HG03095 (cell line): Measurements from ENCODE around the gene PDZD11.
"Not testable (repeated sequence)": the region's sequence is repeated elsewhere in the genome, so short reads cannot be mapped to it uniquely, and the experiment has no call there.

Experiments used
- ATAC-seq: cut with Tn5 transposase; IDR thresholded peaks from one replicate; pipeline ENCODE4 v1.9.1; 2021; ENCODE audit warnings: moderate library complexity; ENCODE audit not compliant: unreplicated experiment

Gene PDZD11

DNA sequence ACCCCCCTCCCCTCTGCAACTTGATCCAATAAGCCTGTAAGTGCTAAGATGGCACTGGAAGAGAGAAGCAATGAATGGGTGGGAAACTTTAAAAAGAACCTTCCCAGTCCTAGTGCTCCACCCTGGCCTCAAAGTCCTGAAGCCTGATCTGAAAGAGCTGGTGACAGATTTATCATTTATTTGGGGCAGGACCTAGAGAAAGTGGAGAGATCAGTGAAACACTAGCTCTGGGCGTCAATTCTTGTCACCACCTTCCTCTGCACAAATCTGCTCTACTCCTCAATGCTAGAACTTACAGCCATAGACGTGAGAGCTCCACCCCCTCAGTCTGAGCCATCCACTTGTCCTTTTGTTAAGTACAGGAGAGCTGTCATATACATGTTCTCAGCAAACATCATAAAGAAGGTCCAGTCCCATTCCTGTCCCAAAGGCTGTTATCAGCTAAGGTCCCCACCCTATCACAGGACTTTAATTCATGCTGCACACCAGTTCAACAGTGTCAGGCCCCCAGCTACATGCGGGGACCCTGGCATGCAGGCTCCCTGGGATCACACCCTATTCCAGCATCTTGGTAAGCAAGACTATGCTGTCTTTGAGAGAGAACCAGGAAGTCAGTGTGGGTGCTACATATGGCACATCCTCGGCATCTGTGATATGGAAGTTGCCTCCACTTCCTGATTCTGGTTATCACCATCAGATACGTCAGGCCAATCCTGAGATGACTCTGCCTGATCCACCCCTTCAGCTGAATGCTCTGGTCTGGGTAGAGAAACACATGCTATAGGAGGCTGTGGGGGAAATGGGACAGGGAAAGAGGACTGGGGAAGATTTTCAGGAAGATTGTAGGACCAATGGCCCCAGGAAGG is 32.1 kb downstream of the PDZD11 start:
- ATAC-seq, result no peak

DNA sequence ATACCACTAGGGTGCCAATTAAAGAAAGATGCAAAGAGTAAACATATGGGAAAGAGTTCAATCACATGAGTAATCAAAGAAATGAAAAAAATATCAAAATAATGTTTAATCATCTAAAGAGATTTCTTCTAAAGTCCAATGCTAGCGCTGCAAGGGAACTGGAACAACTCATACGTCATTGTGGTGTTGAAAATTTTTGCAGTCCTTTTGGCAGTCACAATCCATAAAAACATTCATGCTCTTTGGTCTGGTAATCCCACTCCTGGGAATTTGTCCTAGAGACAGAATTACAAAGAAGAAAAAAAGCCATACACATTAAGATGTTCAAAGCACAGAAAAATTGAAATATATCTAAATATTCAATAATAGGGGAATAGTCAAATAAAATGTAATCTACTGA is 34.3 kb downstream of the PDZD11 start:
- ATAC-seq, result no peak

DNA sequence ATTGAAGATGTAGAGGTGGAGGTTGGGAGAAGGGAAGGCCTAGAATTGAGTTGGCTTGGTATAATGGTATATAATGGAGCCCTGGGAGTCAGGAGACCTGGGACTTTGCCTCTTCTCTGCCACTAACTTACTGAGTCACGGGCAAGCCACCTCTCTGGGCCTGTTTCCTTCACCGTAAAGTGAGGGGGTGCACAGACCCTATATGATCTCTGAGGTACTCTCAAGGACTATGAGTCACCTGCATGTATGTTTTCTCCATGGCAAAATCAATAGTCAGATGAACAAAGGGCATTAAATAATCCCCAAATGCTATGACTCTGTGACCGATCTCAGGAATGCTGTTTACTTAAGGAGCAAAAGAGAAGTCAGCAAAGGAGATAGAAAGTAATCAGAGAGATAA is 34.8 kb downstream of the PDZD11 start:
- ATAC-seq, result no peak

DNA sequence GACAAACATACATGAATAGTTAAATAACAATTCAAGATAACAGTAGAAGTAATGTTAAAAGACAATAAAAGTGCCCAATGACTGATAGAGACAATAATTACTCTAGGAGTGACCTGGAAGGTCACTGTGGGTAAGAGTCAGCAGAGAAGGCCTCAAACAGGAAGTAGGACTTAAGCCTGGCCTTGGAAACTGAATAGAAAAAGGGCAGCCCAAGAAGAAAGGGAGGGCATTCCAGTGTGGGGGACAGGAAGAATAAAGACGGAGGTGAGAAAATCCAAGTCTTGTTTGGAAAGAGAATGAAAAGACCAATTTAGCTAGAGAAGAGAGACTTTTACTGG is 35.7 kb downstream of the PDZD11 start:
- ATAC-seq, result no peak

DNA sequence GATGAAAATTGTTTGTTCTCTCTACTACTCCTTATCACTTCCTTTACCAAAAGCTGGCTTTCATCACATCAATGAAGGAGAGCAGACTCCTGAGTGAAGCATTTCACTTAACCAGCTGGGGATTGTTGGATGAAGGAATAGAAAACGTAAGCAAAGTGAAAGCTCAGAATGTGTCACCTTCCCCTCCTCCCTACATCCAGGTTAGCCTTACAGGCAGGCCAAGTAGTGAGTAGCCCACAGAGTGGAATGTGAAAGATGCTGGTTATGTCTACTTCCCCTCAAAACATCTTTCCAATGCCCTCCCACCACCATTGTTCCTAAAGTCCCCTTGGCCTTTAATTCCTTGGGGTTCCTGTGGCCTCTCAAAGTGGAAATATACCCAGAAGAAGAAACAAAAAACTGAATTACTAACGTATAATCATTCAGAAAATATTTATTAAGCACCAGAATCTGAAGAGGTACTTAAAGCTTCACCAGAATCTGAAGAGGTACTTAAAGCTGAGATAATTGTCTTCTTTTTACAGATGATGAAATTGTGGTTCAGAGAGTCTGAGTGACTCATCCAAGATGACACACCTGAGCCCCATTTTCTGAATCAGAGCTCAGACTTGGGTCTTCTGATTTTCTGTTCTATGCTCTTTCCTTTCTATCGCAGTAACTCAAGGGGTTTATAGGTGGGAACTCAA is 36.2 kb downstream of the PDZD11 start:
- no peak for ATAC-seq

DNA sequence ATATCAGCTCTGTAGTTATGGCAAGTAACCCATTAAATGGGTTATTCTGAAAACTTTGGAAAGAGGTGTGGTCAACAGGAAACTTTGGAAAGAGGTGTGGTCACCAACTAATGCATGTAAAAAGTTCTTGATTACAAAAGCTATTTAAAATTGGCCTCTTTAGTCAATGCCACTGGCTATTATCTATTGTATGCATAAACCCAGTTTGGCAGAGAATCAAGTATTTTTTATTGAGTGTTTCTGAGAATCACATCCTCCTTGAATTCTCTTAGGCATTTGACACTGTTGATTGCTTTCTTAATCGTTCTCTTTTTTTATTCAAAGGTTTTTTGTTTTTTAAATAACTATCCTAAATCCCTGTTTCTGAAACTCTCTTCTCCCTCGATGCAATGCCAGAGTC is 37.2 kb downstream of the PDZD11 start:
- no peak for ATAC-seq

DNA sequence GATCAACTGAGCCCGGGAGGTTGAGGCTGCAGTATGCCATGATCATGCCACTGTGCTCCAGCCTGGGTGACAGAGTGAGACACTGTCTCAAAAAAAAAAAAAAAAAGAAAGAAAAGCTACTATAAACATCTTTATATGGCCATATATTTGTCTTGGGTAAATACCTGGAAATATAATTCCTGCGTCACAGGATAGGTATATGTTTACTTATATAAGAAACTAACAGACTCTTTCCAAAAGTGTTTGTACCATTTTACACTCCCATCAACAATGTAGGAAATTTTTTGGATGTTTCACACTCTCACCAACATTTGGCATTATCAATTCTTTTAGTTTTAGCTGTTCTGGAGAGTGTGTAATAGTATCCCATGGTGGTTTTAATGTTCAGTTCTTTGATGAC is 42.5 kb downstream of the PDZD11 start:
- no peak for ATAC-seq

DNA sequence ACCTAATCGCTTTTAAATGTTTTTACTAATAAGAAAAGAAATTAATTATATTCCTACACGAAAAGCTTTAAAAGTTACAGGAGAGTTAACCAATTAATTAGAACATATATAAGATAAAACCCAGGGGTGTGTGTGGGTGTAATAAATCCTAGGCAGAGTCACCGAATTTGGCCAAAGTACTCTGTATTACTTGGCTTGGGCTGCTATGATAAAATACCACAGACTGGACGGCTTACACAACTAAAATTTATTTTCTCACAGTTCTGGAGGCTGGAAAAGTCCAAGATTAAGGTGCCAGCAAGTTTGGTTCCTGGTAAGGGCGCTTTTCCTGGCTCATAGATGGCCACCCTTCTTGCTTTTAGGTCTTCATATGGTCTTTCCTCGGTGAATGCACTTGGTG is 44.8 kb downstream of the PDZD11 start:
- no peak for ATAC-seq

- not testable (repeated sequence) for ATAC-seq
These were observed 46.1 kb downstream of the PDZD11 start for GRCh38 chrX:70243601-70244000.

DNA sequence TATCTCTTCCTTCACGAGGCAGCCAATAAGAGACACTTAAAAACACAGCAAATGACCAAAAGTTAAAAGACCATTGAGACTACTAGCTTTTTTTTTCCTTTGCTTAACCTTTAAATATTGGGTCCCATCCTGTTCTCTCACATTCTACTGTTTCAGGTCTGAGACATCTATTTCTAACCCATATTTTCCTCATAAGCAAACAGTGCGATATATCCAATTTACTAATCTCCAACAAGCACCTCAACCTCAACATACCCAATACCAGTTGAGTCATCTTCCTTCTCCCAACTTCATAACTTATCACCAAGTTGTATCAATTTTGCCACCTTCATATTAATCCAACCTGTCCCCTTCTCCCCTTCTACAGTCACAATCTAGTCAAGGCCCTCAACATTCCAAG is 48.2 kb downstream of the PDZD11 start:
- ATAC-seq, result no peak

DNA sequence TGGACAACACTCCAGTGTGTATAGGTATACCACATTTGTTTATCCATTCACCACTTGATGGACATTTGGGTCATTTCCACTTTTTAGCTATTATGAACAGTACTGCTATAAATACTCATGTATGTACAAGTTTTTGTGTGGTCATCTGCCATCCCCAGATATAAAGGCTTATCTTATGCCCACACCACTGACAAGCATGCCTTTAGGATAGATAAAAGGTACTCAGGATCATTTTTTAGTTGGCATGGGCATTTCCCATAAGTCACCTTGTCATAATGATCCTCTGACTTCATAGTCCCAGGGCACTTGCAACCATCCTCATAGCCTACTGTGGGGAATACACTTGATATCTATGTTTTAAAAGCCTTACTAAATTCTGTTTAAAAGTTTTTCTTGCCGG is 49.0 kb downstream of the PDZD11 start:
- ATAC-seq, result no peak
